ENCODE results near the gene DIS3L2. TPM values are rescaled to one million over a fixed set of nuclear protein-coding genes. Genes with fewer than 3 reads are reported as not detected.

DIS3L2 gene
- total and polyA plus RNA-seq, 10 donors = 9.1 to 59.8 (median 35.4) TPM

- H3K27ac ChIP-seq = no peak overlapping the region
- intact Hi-C loops (cut with DNase I; ENCODE audit: low total_unique reads) = no loop called here
- H3K27me3 ChIP-seq (replicated peaks in 1 of 7) = no peaks in the 10 kb centered on the region
- TF ChIP-seq POLR2AphosphoS5 (IDR thresholded peaks at IDR 0.05) = no peak
- TF ChIP-seq POLR2A (IDR thresholded peaks at IDR 0.05) = no peak
- no peak for TF ChIP-seq CTCF (IDR thresholded peaks at IDR 0.05 in 8 of 11, conservative IDR thresholded peaks at IDR 0.05 in 3 of 11)
- WGBS, 5 donors = 69 to 96% (median 83%) methylated on average over 2 of the region's 2 CpGs
- peaks cover 0 to 6% (median 0%) of the 10 kb centered on the region in 6 donors for H3K4me1 ChIP-seq
- no peak for DNase-seq
- H3K36me3 ChIP-seq = peaks cover 0 to 34% (median 11%) of the 10 kb centered on the region in 6 donors
- no peak overlapping the region for H3K4me3 ChIP-seq
- no peaks in the 10 kb centered on the region for H3K9me3 ChIP-seq
Measured at GRCh38 chr2:232238108-232238507, 276.6 kb downstream of the DIS3L2 start.

- no peak for TF ChIP-seq POLR2A (IDR thresholded peaks at IDR 0.05)
- no peak for TF ChIP-seq POLR2AphosphoS5 (IDR thresholded peaks at IDR 0.05)
- TF ChIP-seq CTCF (IDR thresholded peaks at IDR 0.05 in 8 of 11, conservative IDR thresholded peaks at IDR 0.05 in 3 of 11) = no peak
- Histone ChIP-seq H3K27ac (no peak overlapping the region), H3K27me3 (replicated peaks in 1 of 7) (no peaks in the 10 kb centered on the region), H3K4me3 (no peak overlapping the region), H3K4me1 (peaks cover 0 to 6% (median 0%) of the 10 kb centered on the region in 6 donors), H3K36me3 (peaks cover 0 to 36% (median 11%) of the 10 kb centered on the region in 6 donors), H3K9me3 (no peaks in the 10 kb centered on the region)
- intact Hi-C loops (cut with DNase I; ENCODE audit: low total_unique reads) = no loop called here
- 89 to 96% (median 93%) methylated on average over 6 of the region's 6 CpGs for WGBS, 5 donors
- no peak for DNase-seq
Measured at GRCh38 chr2:232238596-232238995, 277.1 kb downstream of the DIS3L2 start.

DNA sequence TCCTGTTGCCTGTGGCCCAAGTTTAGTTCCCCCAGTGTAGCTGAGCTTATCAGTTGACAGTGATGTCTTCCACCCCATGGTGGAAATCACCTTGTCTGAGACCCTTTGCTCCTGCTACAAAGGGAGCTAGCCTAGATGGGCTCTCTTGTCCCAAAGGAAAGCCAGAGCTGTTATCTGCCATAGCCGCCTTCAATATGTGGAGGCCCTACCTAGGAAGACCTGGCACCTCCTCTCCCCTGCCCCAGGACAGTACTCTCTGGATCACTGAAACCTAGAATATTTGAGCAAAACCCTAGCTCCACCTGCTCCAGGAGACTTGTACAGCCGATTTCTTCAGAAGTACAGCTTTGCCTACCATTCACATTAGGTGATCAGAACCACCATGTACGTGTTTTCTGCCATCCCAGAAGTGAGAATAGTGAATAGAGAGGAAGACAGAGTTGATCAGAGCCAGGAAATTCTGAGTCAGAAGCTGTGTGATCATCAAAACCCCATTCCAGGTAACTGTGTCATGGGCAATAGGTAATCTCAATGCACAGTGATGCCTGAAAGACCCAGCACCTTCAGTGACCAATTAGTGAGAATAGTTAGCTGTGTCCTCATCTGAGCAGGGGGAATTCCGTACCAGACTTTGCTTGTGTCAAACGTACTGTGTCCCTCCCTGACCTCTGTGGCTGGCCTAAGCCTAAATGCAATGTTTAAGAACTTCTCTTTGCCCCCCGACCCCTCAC, 278.6 kb downstream of the DIS3L2 start:
- Histone ChIP-seq H3K36me3 (peaks cover 0 to 41% (median 11%) of the 10 kb centered on the region in 6 donors), H3K4me1 (peaks cover 0 to 6% (median 0%) of the 10 kb centered on the region in 6 donors), H3K9me3 (no peaks in the 10 kb centered on the region), H3K27me3 (replicated peaks in 1 of 7) (no peaks in the 10 kb centered on the region), H3K4me3 (no peak overlapping the region), H3K27ac (no peak overlapping the region)
- WGBS, 5 donors = 87 to 91% (median 90%) methylated on average over 5 to 6 of the region's 6 CpGs
- no peak for DNase-seq
- TF ChIP-seq POLR2AphosphoS5 (IDR thresholded peaks at IDR 0.05) = no peak
- intact Hi-C loops (cut with DNase I; ENCODE audit: low total_unique reads) = no loop called here

DNA sequence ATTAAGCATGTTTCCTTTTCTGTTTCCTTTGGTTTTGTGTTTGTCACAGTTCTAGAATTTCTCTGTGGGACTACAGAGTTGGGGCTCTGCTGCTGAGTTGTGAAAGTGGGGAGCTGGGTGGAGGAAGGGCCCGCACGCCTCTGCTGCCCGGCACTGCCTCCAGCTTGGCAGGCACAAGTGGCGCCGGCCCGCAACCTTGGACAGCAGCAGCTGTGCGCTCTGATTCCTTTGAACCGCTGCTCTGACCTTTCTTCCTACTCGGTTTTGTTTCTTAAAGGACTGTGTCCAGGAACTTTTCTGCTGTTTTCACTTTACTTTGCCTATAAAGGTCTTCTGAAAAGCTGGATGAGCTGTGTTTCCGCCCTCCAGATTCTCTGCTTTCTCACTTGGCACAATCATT, 279.4 kb downstream of the DIS3L2 start:
- H3K27me3 ChIP-seq (replicated peaks in 1 of 7) = no peaks in the 10 kb centered on the region
- DNase-seq = no peak
- H3K36me3 ChIP-seq = peaks cover 0 to 41% (median 11%) of the 10 kb centered on the region in 6 donors
- 84 to 87% (median 85%) methylated on average over 10 of the region's 10 CpGs for WGBS, 5 donors
- TF ChIP-seq CTCF (IDR thresholded peaks at IDR 0.05 in 8 of 11, conservative IDR thresholded peaks at IDR 0.05 in 3 of 11) = no peak
- TF ChIP-seq POLR2A (IDR thresholded peaks at IDR 0.05) = no peak
- TF ChIP-seq POLR2AphosphoS5 (IDR thresholded peaks at IDR 0.05) = no peak
- intact Hi-C loops (cut with DNase I; ENCODE audit: low total_unique reads) = no loop called here
- H3K9me3 ChIP-seq = no peaks in the 10 kb centered on the region
- H3K27ac ChIP-seq = no peak overlapping the region
- H3K4me1 ChIP-seq = peaks cover 0 to 6% (median 0%) of the 10 kb centered on the region in 6 donors
- H3K4me3 ChIP-seq = no peak overlapping the region
